HepG2 (cell line): ENCODE data around the gene PRR19. TPM values are rescaled to one million over a fixed set of nuclear protein-coding genes. Genes with fewer than 3 reads are reported as not detected.

ENCODE experiments used
- ATAD3A ChIP-seq: sonication (generic); formaldehyde crosslinking; IDR thresholded peaks from 2 replicates; pipeline ENCODE4 v1.4.0; 2020; ENCODE audit warnings: missing genetic modification reagents
- BCL6 ChIP-seq: IDR thresholded peaks from 2 replicates; pipeline ENCODE4 v1.6.1; 2016; ENCODE audit warnings: missing genetic modification reagents, missing compliant biosample characterization
- CENPX ChIP-seq: sonication (generic); formaldehyde crosslinking; IDR thresholded peaks from 2 replicates; pipeline ENCODE4 v1.9.0; 2021; ENCODE audit warnings: mild to moderate bottlenecking, missing genetic modification reagents, moderate library complexity
- GTF3A ChIP-seq: sonication (generic); formaldehyde crosslinking; conservative IDR thresholded peaks from 2 replicates; pipeline ENCODE4 v1.4.0; 2020; ENCODE audit warnings: mild to moderate bottlenecking, missing genetic modification reagents
- HBP1 ChIP-seq: IDR thresholded peaks from 2 replicates; pipeline ENCODE4 v1.6.1; 2016; ENCODE audit warnings: low read depth, control low read depth
- KLF13 ChIP-seq: sonication (generic); formaldehyde crosslinking; IDR thresholded peaks from 2 replicates; pipeline ENCODE4 v1.4.0; 2020; ENCODE audit warnings: mild to moderate bottlenecking, missing genetic modification reagents
- MEIS2 ChIP-seq: sonication (generic); formaldehyde crosslinking; IDR thresholded peaks from 2 replicates; pipeline ENCODE4 v1.9.0; 2021; ENCODE audit warnings: mild to moderate bottlenecking, missing genetic modification reagents
- NR2F6 ChIP-seq, 2 experiments: IDR thresholded peaks; 2 replicates each; pipeline ENCODE4 v1.6.1; 2016; ENCODE audit warnings: antibody characterized with exemption in 1 of 2, mild to moderate bottlenecking in 1 of 2
- POLR2A ChIP-seq, 2 experiments: IDR thresholded peaks; 2 replicates each; pipeline ENCODE4 v1.6.1; 2011; ENCODE audit warnings: low read depth in 2 of 2, low read length in 2 of 2, mild to moderate bottlenecking in 1 of 2, moderate library complexity in 1 of 2; ENCODE audit not compliant: insufficient read depth in 1 of 2
- POLR2AphosphoS5 ChIP-seq: IDR thresholded peaks from 2 replicates; pipeline ENCODE4 v1.6.1; 2012; ENCODE audit warnings: low read depth, low read length
- RXRA ChIP-seq: sonication (generic); formaldehyde crosslinking; IDR thresholded peaks from 2 replicates; pipeline ENCODE4 v1.5.1; 2020; ENCODE audit warnings: missing genetic modification reagents
- SAFB2 ChIP-seq: sonication (generic); formaldehyde crosslinking; IDR thresholded peaks from 2 replicates; pipeline ENCODE4 v1.5.1; 2020; ENCODE audit warnings: missing genetic modification reagents, low read depth, mild to moderate bottlenecking, borderline replicate concordance
- SRSF1 ChIP-seq: fragments of 200-400 bp; formaldehyde crosslinking; optimal IDR thresholded peaks from 2 replicates; pipeline ENCODE3; 2017; ENCODE audit warnings: mild to moderate bottlenecking, low read depth, low read length, moderate library complexity
- SRY ChIP-seq: sonication (generic); formaldehyde crosslinking; IDR thresholded peaks from 2 replicates; pipeline ENCODE4 v1.8.0; 2022; ENCODE audit warnings: mild to moderate bottlenecking, missing genetic modification reagents
- TBL1XR1 ChIP-seq: fragments of 150-350 bp; IDR thresholded peaks from 2 replicates; pipeline ENCODE4 v1.6.1; 2014; ENCODE audit warnings: borderline replicate concordance, low read length; ENCODE audit not compliant: partially characterized antibody
- TBX3 ChIP-seq: fragments of 450-650 bp; IDR thresholded peaks from 2 replicates; pipeline ENCODE4 v1.6.1; 2017; ENCODE audit warnings: antibody characterized with exemption, mild to moderate bottlenecking, inconsistent platforms, borderline replicate concordance
- ZBTB42 ChIP-seq: sonication (generic); formaldehyde crosslinking; IDR thresholded peaks from 2 replicates; pipeline ENCODE4 v1.5.0; 2020; ENCODE audit warnings: mild to moderate bottlenecking, missing genetic modification reagents
- ZNF101 ChIP-seq: sonication (generic); formaldehyde crosslinking; IDR thresholded peaks from 2 replicates; pipeline ENCODE4 v1.4.0; 2020; ENCODE audit warnings: mild to moderate bottlenecking, low read depth, missing genetic modification reagents, borderline replicate concordance
- ZNF143 ChIP-seq: sonication (generic); formaldehyde crosslinking; IDR thresholded peaks from 2 replicates; pipeline ENCODE4 v1.4.0; 2020; ENCODE audit warnings: missing genetic modification reagents
- ZNF317 ChIP-seq: sonication (generic); formaldehyde crosslinking; IDR thresholded peaks from 2 replicates; pipeline ENCODE4 v1.5.0; 2020; ENCODE audit warnings: mild to moderate bottlenecking, missing genetic modification reagents
- ZNF331 ChIP-seq: sonication (generic); formaldehyde crosslinking; IDR thresholded peaks from 2 replicates; pipeline ENCODE4 v1.4.0; 2020; ENCODE audit warnings: missing genetic modification reagents
- ZNF460 ChIP-seq: sonication (generic); formaldehyde crosslinking; IDR thresholded peaks from 2 replicates; pipeline ENCODE4 v1.5.1; 2020; ENCODE audit warnings: missing genetic modification reagents, mild to moderate bottlenecking, borderline replicate concordance
- ZNF678 ChIP-seq: sonication (generic); formaldehyde crosslinking; IDR thresholded peaks from 2 replicates; pipeline ENCODE4 v1.4.0; 2020; ENCODE audit warnings: mild to moderate bottlenecking, missing genetic modification reagents
- polyA plus RNA-seq, 8 experiments: library from polyadenylated mRNA; depleted of rRNA in 3 of 8; stranded (reverse) in 7 of 8; unstranded in 1 of 8; fragments of >200 nt; fragmentation: Illumina TruSeq in 4 of 8; extraction: Trizol in 4 of 8; gene quantifications; 2 replicates each; pipeline versions ENCODE4 v1.2.1 to v1.2.3, GENCODE V29; 2011 to 2016; ENCODE audit warnings: low read depth in 4 of 8, missing spikeins in 1 of 8, mixed read lengths in 1 of 8; ENCODE audit not compliant: insufficient read depth in 1 of 8
- total RNA-seq, 5 experiments: library from RNA; depleted of rRNA; stranded (reverse); fragments of >200 nt; fragmentation: Illumina TruSeq; extraction: Trizol; gene quantifications; 2 replicates each; pipeline ENCODE4 v1.2.3, GENCODE V29; 2016; ENCODE audit warnings: low read depth in 1 of 5
- TF ChIP-seq, protein P1 (sequence below): sonication (generic); formaldehyde crosslinking; IDR thresholded peaks from 2 replicates; pipeline ENCODE4 v1.8.1; 2022; ENCODE audit warnings: low read depth, mild to moderate bottlenecking, missing genetic modification reagents
- TF ChIP-seq, protein P2 (sequence below): IDR thresholded peaks from 2 replicates; pipeline ENCODE4 v1.6.1; 2012; ENCODE audit warnings: low read length, improper control_type of control experiment

Gene PRR19
- total and polyA plus RNA-seq, 2 of the 13 experiments (the other 11 are each of a cell fraction or from before 2014, with no cell fraction given), result 0.21 to 0.33 TPM

DNA sequence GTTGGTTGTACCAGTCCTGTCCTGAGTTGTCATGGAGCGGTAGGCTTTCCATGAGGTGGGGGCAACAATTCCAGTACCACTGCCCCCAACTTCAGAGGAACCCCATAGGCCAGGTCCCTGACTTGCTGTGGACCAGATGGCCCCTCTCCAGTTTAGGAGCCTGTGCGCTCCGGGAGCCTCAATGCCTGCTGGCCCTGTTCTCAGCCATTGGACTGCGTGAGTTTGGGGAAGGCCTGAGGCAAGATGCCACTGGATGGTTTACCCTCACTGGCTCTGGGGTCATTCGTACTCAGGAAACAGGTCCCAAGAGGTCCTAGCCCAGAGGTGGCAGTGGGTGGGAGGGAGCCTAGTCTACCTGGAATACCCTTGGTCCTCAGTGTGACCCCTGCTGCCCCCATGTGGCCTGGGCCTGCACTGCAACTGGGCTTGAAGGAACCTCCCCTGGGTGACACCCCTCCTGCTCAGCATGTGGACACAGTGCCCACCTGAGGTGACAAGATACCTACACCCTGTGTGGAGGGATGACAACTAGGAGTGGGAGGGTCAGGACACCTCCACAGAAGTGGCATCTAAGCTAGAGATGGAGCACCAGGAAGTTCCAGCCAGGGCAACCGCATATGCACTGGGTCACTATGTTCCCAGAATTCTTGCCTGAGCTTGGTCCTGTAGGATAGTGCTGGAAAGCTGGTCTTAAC lies 6.0 kb upstream of the PRR19 start (continued):
- TF ChIP-seq, protein P1, sequence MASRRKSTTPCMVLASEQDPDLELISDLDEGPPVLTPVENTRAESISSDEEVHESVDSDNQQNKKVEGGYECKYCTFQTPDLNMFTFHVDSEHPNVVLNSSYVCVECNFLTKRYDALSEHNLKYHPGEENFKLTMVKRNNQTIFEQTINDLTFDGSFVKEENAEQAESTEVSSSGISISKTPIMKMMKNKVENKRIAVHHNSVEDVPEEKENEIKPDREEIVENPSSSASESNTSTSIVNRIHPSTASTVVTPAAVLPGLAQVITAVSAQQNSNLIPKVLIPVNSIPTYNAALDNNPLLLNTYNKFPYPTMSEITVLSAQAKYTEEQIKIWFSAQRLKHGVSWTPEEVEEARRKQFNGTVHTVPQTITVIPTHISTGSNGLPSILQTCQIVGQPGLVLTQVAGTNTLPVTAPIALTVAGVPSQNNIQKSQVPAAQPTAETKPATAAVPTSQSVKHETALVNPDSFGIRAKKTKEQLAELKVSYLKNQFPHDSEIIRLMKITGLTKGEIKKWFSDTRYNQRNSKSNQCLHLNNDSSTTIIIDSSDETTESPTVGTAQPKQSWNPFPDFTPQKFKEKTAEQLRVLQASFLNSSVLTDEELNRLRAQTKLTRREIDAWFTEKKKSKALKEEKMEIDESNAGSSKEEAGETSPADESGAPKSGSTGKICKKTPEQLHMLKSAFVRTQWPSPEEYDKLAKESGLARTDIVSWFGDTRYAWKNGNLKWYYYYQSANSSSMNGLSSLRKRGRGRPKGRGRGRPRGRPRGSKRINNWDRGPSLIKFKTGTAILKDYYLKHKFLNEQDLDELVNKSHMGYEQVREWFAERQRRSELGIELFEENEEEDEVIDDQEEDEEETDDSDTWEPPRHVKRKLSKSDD, result no peak
- TF ChIP-seq MEIS2, result no peak
- TF ChIP-seq HBP1 (CRISPR knock-in tag), result peak; percentile 53; the same call in 1 of the 2 replicates
- TF ChIP-seq POLR2AphosphoS5, result peak; percentile 55
- no peak for TF ChIP-seq BCL6 (CRISPR knock-in tag)
- no peak for TF ChIP-seq TBL1XR1
- TF ChIP-seq NR2F6 (IDR thresholded peaks at IDR 0.05), result no peak
- TF ChIP-seq NR2F6 (CRISPR knock-in tag; IDR thresholded peaks at IDR 0.05), result 0 out of 2 replicates have a peak, but pooled peaks have one; percentile 13
- TF ChIP-seq RXRA (CRISPR knock-in tag), result peak; percentile 30
- no peak for TF ChIP-seq ZNF143 (CRISPR knock-in tag)
- TF ChIP-seq ZNF101, result no peak
- peak; percentile 68; the same call in 1 of the 2 replicates for TF ChIP-seq SAFB2 (CRISPR knock-in tag)
- TF ChIP-seq GTF3A (CRISPR knock-in tag), result no peak
- no peak for TF ChIP-seq SRSF1
- TF ChIP-seq, protein P2, sequence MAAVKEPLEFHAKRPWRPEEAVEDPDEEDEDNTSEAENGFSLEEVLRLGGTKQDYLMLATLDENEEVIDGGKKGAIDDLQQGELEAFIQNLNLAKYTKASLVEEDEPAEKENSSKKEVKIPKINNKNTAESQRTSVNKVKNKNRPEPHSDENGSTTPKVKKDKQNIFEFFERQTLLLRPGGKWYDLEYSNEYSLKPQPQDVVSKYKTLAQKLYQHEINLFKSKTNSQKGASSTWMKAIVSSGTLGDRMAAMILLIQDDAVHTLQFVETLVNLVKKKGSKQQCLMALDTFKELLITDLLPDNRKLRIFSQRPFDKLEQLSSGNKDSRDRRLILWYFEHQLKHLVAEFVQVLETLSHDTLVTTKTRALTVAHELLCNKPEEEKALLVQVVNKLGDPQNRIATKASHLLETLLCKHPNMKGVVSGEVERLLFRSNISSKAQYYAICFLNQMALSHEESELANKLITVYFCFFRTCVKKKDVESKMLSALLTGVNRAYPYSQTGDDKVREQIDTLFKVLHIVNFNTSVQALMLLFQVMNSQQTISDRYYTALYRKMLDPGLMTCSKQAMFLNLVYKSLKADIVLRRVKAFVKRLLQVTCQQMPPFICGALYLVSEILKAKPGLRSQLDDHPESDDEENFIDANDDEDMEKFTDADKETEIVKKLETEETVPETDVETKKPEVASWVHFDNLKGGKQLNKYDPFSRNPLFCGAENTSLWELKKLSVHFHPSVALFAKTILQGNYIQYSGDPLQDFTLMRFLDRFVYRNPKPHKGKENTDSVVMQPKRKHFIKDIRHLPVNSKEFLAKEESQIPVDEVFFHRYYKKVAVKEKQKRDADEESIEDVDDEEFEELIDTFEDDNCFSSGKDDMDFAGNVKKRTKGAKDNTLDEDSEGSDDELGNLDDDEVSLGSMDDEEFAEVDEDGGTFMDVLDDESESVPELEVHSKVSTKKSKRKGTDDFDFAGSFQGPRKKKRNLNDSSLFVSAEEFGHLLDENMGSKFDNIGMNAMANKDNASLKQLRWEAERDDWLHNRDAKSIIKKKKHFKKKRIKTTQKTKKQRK, result no peak
- TF ChIP-seq ZNF678 (CRISPR knock-in tag), result no peak
- no peak for TF ChIP-seq CENPX (CRISPR knock-in tag)
- TF ChIP-seq POLR2A (IDR thresholded peaks at IDR 0.05; ENCODE audit: insufficient read depth in 1 of 2, low read depth in 2 of 2, low read length in 2 of 2), result peak; percentile 45 to 60; a peak in 3 of 4 replicates
- TF ChIP-seq ZNF460 (CRISPR knock-in tag), result no peak
- no peak for TF ChIP-seq ZNF331 (CRISPR knock-in tag)
- TF ChIP-seq ZNF317 (CRISPR knock-in tag), result no peak
- TF ChIP-seq KLF13, result no peak
- TF ChIP-seq TBX3, result no peak
- TF ChIP-seq ZBTB42 (CRISPR knock-in tag), result no peak
- no peak for TF ChIP-seq ATAD3A (CRISPR knock-in tag)
- no peak for TF ChIP-seq SRY (CRISPR knock-in tag)
